HG03565 (cell line): Measurements from ENCODE around the gene AMH.

ENCODE experiments used
- ATAC-seq: cut with Tn5 transposase; IDR thresholded peaks from one replicate; pipeline ENCODE4 v1.9.1; 2021; ENCODE audit warnings: mild to moderate bottlenecking, moderate library complexity; ENCODE audit not compliant: unreplicated experiment

AMH gene

GRCh38 chr19:2283835-2284507 lies 34.8 kb downstream of the AMH start:
- ATAC-seq, result no peak

- ATAC-seq, result no peak
Observed at GRCh38 chr19:2286402-2287140, 37.4 kb downstream of the AMH start.

- no peak for ATAC-seq
Observed at GRCh38 chr19:2287585-2288337, 38.6 kb downstream of the AMH start.

GRCh38 chr19:2288338-2288817 lies 39.3 kb downstream of the AMH start:
- ATAC-seq, result no peak

GRCh38 chr19:2288818-2289713 lies 39.9 kb downstream of the AMH start:
- no peak for ATAC-seq

- no peak for ATAC-seq
Observed at GRCh38 chr19:2289714-2290435, 40.8 kb downstream of the AMH start.

GRCh38 chr19:2290441-2291184 lies 41.5 kb downstream of the AMH start:
- no peak for ATAC-seq

GRCh38 chr19:2291185-2291751 lies 42.1 kb downstream of the AMH start:
- no peak for ATAC-seq

- no peak for ATAC-seq
Observed at GRCh38 chr19:2294687-2295335, 45.7 kb downstream of the AMH start.

GRCh38 chr19:2296141-2296540 lies 47.0 kb downstream of the AMH start:
- no peak for ATAC-seq

GRCh38 chr19:2300533-2300932 lies 51.4 kb downstream of the AMH start:
- ATAC-seq, result no peak
